GM13977 (cell line): ENCODE results near the gene FAM89B.

Experiments used
- DNase-seq: peaks from one replicate; pipeline ENCODE4 v3.0.0; 2012; ENCODE audit warnings: low spot score
- in situ Hi-C: fragments of 300-500 bp; cut with MboI; formaldehyde crosslinking; loops from one replicate; pipeline ENCODE4 v1.12.0; 2022; ENCODE audit warnings: low sequenced_read_pairs, low pct_unique_long_range_greater_than_20kb, mixed read lengths, inconsistent platforms; ENCODE audit not compliant: unreplicated experiment
- TF ChIP-seq, protein P1 (sequence below): IDR thresholded peaks from 2 replicates; pipeline ENCODE4 v1.5.1; 2012; ENCODE audit warnings: mild to moderate bottlenecking, control low read depth; ENCODE audit not compliant: insufficient read depth; ENCODE audit errors: extremely low read depth, missing control alignments

FAM89B gene

GRCh38 chr11:65580031-65580692 is 7.8 kb downstream of the FAM89B start:
- DNase-seq, result no peak
- TF ChIP-seq, protein P1, sequence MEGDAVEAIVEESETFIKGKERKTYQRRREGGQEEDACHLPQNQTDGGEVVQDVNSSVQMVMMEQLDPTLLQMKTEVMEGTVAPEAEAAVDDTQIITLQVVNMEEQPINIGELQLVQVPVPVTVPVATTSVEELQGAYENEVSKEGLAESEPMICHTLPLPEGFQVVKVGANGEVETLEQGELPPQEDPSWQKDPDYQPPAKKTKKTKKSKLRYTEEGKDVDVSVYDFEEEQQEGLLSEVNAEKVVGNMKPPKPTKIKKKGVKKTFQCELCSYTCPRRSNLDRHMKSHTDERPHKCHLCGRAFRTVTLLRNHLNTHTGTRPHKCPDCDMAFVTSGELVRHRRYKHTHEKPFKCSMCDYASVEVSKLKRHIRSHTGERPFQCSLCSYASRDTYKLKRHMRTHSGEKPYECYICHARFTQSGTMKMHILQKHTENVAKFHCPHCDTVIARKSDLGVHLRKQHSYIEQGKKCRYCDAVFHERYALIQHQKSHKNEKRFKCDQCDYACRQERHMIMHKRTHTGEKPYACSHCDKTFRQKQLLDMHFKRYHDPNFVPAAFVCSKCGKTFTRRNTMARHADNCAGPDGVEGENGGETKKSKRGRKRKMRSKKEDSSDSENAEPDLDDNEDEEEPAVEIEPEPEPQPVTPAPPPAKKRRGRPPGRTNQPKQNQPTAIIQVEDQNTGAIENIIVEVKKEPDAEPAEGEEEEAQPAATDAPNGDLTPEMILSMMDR, result no peak
- in situ Hi-C loops, result no loop called here

DNA sequence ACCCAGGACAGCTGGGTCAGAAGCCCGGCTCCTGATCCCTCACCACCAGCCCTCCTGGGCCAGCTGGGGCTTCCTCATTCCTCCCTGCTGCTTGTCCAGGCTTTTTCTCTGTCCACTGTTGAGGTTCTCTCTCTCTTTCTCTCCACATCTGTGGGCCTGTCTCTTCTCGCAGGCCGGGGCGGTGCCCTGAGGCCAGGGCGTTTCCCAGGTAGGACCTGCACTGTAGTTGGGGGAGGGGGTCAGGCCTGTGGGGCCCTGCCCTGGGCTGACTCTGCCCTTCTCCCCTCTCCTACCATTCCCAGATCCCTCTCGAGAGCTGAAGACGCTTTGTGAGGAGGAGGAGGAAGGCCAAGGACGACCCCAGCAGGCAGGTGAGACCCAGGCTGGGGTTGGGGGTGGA is 8.4 kb downstream of the FAM89B start:
- TF ChIP-seq, protein P1, result no peak
- no peak for DNase-seq
- in situ Hi-C loops, result no loop called here

- TF ChIP-seq, protein P1, result no peak
- in situ Hi-C loops, result no loop called here
- DNase-seq, result no peak
Observed at GRCh38 chr11:65581928-65582327, 9.6 kb downstream of the FAM89B start.

GRCh38 chr11:65583589-65583988 is 11.3 kb downstream of the FAM89B start:
- DNase-seq, result no peak
- in situ Hi-C loops, result no loop called here
- TF ChIP-seq, protein P1, result no peak

DNA sequence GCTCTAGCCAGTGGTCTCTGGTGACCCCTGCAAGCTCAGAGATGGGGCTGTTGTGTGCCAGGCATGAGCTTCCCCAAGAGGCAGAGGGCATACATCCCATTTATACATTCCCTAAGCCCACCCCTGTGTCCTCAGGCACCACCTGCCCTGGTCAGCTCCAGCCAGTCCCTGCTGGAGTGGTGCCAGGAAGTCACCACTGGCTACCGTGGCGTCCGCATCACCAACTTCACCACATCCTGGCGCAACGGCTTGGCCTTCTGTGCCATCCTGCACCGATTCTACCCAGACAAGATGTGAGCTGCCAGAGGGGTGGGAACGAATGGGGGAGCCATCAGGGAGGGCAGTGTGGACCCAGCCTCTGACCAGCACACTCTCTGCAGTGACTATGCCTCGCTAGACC is 11.8 kb downstream of the FAM89B start:
- TF ChIP-seq, protein P1, result no peak
- in situ Hi-C loops, result no loop called here
- DNase-seq, result no peak

DNA sequence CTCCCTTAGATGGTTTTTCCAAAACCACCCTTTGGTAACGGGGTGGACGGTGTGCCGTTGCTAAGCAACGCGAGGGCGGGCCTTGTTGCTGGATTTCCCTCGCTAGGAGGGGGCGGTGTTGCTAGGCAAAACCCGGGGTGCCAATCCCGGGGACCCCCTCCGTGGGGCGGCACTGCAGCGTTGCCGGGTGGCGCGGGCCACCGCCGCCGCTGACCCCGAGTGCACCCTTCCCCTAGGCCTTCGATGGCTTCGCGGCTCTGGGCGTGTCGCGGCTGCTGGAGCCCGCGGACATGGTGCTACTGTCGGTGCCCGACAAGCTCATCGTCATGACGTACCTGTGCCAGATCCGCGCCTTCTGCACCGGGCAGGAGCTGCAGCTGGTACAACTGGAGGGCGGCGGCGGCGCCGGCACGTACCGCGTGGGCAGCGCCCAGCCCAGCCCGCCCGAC is 12.4 kb downstream of the FAM89B start:
- DNase-seq, result no peak
- TF ChIP-seq, protein P1, result no peak
- in situ Hi-C loops, result no loop called here
